Loucy (cell line): ENCODE data around the gene LCOR.

ENCODE experiments used
- EZH2phosphoT487 ChIP-seq: fragments of 200-600 bp; IDR thresholded peaks from 2 replicates; pipeline ENCODE4 v1.6.1; 2018; ENCODE audit warnings: antibody characterized with exemption, mild to moderate bottlenecking, moderate library complexity, borderline replicate concordance
- TF ChIP-seq, protein P1 (sequence below): fragments of 200-600 bp; sonication (generic); conservative IDR thresholded peaks from 2 replicates; pipeline ENCODE4 v1.5.1; 2014; ENCODE audit warnings: mild to moderate bottlenecking, antibody characterized with exemption, low read length

- TF ChIP-seq, protein P1, sequence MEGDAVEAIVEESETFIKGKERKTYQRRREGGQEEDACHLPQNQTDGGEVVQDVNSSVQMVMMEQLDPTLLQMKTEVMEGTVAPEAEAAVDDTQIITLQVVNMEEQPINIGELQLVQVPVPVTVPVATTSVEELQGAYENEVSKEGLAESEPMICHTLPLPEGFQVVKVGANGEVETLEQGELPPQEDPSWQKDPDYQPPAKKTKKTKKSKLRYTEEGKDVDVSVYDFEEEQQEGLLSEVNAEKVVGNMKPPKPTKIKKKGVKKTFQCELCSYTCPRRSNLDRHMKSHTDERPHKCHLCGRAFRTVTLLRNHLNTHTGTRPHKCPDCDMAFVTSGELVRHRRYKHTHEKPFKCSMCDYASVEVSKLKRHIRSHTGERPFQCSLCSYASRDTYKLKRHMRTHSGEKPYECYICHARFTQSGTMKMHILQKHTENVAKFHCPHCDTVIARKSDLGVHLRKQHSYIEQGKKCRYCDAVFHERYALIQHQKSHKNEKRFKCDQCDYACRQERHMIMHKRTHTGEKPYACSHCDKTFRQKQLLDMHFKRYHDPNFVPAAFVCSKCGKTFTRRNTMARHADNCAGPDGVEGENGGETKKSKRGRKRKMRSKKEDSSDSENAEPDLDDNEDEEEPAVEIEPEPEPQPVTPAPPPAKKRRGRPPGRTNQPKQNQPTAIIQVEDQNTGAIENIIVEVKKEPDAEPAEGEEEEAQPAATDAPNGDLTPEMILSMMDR, result no peak
- TF ChIP-seq EZH2phosphoT487, result no peak
These were observed 128.8 kb downstream of the LCOR start for GRCh38 chr10:96960872-96961271.
